NCI-H146 treated with DMSO at 0.1 percent for 48 hours (cell line): ENCODE data around the gene HOXD10.

Experiments
- DNase-seq: peaks from one replicate; lab custom pipeline; 2025; ENCODE audit not compliant: unreplicated experiment; lab: John Stamatoyannopoulos, UW

Gene HOXD10

GRCh38 chr2:176122052-176122682 lies 5.6 kb downstream of the HOXD10 start:
- no peak for DNase-seq

DNA sequence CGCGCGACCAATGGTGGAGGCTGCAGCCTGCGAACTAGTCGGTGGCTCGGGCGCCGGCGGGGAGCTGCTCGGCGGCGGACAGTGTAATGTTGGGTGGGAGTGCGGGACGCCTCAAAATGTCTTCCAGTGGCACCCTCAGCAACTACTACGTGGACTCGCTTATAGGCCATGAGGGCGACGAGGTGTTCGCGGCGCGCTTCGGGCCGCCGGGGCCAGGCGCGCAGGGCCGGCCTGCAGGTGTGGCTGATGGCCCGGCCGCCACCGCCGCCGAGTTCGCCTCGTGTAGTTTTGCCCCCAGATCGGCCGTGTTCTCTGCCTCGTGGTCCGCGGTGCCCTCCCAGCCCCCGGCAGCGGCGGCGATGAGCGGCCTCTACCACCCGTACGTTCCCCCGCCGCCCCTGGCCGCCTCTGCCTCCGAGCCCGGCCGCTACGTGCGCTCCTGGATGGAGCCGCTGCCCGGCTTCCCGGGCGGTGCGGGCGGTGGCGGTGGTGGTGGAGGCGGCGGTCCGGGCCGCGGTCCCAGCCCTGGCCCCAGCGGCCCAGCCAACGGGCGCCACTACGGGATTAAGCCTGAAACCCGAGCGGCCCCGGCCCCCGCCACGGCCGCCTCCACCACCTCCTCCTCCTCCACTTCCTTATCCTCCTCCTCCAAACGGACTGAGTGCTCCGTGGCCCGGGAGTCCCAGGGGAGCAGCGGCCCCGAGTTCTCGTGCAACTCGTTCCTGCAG lies 6.3 kb downstream of the HOXD10 start, which contains the start of gene HOXD9:
Gene HOXD9, plus strand, starts transcription at position 37 of the 728 bp plus-strand sequence. Its CDS starts 50 bp downstream, at position 87.
- no peak for DNase-seq

DNA sequence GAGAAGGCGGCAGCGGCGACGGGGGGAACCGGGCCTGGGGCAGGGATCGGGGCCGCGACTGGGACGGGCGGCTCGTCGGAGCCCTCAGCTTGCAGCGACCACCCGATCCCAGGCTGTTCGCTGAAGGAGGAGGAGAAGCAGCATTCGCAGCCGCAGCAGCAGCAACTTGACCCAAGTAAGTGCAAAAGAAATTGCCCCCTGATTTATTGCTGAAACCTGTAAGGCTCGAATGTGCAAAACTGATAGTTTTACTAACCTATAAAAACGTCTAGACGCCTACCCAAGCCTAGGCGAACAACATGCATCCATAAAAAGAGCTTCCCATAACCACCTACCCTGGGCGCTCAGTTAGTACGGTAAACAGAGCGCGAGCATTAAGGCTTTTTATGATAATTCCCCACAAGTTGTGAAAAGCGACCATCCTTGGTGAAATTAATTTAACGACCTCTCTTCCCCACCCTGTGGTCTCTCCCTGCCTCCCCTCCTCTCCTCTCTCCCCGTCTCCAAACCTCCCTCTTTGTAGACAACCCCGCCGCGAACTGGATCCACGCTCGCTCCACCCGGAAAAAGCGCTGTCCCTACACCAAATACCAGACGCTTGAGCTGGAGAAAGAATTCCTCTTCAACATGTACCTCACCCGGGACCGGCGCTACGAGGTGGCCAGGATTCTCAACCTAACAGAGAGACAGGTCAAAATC lies 7.0 kb downstream of the HOXD10 start:
- no peak for DNase-seq

DNA sequence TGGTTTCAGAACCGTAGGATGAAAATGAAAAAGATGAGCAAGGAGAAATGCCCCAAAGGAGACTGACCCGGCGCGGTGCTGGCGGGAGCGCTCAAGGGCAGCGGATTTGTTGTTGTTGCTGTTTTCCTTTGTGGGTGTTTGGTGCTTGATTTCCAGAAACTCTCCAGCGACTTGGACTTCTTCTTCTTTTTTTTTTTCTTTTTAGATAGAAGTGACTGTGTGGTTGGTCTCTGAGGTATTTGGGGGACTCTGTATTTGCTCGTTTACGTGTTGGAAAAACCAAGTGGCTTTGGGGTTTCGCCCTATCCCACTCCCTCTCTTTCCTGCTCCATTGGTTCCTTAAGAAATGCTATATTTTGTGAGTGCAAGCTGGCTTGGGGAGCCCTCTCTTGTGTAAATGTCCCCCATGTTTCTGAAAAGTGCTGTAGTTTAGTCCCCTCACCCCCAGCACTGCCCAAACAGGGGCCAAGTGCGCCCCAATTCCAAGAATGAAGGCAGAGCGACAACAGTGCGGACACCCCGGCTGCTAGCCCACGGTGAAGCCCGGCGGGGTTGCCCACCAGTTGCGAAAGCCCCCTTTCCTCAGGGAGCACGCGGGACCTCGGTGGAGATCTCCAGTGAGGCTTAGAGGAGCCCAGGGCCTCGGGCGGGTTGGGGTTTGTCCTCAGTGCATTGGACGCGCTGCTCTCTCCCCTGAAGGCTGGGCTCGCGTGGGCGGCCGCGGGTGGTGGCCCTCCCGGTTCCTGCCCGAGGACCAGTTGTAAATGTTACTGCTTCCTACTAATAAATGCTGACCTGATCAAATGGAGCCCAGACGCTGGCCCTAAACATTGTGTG lies 7.8 kb downstream of the HOXD10 start:
- no peak for DNase-seq

DNA sequence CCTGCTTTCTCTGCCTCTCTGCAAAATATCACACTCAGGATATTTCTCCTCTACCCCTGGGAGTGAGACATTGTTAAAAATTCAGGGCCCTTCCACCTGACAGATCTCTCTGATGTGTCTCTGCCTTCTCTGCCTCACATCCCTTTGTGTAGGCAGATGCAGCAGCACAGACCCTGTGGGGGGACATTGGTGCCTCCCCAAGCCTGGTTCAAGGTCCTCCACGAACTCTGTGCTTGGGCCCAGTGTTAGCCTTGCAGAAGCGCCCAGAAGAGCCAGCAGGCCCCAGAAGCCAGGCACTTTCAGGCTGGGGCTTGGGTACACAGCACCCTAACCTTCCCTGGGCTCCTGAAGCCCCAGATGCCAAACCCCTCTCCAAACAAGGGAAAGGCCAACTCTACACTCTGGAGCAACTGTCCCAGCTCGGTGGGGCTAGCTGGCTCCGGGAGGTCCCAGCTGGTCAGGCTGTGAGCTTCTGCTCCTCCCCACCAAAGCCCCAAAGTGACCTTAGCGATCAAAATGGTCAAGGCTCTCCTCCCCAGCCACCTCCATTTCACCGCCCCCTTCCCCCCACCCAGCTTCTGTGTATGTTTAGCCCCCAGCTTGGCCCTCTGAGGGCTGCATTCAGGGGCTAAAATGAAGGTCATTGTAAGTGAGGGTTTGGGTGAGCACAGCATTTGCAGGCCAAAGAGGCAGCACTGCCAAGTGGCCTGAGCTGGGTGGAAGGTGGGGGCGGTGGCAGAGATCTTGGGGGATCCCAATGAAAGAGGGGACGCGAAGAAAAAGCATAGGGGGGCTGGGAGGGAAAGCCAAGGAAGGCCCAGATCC lies 8.6 kb downstream of the HOXD10 start:
- DNase-seq, result no peak

- no peak for DNase-seq
These were observed 9.1 kb downstream of the HOXD10 start for GRCh38 chr2:176125772-176126054.

DNA sequence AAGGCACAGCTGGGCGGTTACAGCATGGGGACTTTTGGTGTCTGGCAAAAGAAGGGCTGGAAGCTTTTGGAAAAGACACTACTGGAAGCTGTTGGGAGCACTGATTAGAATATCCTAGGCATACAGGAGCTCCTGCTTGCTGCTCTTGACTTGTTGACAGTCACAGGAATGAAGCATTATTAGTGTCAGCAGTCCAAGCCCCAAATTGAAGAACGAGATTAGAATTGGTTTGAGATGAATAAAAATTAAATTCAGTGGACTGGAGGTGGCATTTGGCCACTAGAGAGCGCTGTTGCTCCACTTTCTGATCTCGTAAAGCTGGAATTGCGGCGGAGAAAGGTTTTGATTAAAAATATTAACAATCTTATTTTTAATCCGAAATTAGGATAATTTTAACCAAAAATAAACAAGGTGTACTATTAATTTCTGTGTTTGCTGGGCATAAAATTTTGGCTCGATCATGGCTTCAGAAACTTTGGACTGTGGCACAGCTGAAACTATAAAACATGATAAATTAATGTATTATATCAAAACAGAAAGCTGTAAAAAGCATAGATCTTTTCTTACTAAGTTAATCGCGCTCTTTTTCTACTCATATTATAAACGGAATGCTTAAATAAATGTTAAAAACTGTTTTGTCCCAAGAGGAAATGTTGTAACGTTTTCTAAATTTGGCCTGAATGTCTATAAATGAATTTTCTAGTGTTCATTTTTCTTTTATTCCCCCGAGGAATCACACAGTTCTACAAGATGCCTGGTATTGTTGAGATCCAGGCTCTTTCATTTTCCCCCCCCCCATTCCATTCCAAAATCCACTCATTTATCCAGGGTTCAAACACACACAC lies 10.6 kb downstream of the HOXD10 start:
- DNase-seq, result no peak

GRCh38 chr2:176127774-176128072 lies 11.1 kb downstream of the HOXD10 start:
- DNase-seq, result no peak

DNA sequence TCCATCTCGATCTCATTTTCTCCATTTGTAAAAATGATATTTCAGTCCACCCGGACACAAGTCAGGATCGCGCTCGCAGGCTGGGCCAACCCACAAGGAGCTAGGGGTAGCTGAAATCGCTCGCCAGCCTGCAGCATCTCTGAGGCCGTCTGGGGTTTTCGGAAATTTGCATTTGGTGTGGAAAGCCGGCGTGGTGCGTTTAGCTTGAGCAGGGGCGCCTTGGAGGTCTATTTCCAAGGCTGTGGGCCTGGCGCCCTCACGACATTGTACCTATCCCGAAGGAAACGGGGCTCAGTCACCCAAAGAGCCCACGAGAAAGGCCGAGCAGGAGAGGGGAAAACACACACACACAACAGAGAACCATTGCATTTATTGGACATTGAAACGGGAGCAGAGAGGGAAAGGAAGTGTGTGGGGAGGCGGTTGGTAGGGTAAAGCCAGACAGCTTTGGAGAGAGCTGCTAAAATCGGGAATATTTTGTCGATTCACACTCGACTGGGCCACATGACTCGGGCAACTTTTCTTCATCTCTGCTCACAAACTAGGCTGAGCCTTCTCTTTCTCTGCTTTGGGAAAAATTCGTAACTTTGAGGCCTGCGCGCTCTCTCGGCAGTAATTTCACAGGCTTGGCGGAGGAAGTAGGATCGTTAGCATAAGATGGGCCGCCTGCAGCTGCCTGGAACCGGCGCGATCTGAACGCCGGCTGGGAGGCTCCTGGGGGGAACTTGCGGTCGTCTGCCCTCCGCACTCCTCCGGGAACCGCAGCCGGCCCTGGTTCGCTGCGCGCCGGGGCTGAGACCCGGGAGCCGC lies 11.8 kb downstream of the HOXD10 start:
- DNase-seq, result no peak

DNA sequence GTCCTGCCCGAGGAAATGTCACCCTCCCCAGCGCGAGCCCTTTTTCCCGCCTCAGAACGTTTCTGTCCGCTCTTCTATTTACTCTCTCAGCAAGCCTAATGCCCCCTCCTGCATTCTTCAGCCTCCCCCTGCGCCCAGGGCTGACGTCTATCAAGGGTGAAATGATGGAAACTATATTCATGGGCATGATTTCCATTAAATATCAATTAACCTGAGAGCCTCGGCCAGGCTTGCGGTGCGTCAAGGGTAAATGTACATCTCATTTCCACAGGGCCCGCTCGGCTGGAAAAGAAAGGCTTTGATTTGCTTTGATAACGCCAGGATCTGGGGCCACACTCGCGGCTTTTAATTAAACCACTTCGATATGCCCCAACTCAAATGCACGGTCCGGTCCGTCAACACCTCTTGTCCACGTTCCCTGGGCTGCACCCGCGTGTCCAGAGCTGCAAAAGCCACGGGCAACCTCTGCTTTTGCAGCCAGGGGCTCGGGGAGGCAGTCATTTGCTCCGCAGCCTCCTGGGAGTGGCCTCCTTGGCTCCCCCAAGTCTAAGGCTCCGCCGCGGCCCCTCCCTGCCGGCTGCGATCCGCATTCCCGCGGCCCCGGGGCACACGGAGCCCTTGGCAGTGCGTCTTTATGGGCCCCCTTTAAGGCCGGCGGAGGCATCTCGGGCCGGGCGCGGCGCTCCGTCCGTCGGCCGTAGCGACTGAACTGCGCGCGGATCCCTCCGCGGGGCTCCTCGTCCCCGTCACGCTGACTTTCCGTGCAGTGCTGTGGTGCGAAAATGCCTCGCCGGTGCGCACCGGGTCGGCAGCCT lies 12.6 kb downstream of the HOXD10 start, which contains the start of gene HOXD8:
Gene HOXD8, plus strand, starts transcription at position 724 of the 815 bp plus-strand sequence. CDS start 662 bp downstream, outside the sequence.
- no peak for DNase-seq

GRCh38 chr2:176129813-176130146 lies 13.2 kb downstream of the HOXD10 start:
- DNase-seq, result no peak

DNA sequence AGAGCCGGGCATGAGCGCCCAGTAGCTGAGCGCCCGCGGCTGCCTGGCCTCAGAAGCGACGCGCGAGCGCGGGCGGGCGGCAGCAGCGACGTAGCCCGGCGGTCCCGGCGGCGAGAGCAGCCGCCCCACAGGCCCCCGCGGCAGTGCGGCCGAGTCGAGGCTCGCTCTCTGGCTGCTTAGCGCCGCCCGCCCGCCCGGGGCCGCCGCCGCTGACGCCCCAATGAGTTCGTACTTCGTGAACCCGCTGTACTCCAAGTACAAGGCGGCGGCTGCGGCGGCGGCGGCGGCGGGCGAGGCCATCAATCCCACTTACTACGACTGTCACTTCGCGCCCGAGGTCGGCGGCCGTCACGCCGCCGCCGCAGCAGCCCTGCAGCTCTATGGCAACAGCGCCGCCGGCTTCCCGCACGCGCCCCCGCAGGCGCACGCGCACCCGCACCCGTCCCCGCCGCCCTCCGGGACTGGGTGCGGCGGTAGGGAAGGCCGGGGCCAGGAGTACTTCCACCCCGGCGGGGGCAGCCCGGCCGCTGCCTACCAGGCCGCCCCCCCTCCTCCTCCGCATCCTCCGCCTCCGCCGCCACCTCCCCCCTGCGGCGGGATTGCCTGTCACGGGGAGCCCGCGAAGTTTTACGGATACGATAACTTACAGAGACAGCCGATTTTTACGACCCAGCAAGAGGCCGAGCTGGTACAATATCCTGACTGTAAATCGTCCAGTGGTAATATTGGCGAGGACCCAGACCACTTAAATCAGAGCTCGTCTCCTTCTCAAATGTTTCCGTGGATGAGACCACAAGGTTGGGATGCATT lies 13.8 kb downstream of the HOXD10 start:
- no peak for DNase-seq

- no peak for DNase-seq
These were observed 14.6 kb downstream of the HOXD10 start for GRCh38 chr2:176130957-176131847.

DNA sequence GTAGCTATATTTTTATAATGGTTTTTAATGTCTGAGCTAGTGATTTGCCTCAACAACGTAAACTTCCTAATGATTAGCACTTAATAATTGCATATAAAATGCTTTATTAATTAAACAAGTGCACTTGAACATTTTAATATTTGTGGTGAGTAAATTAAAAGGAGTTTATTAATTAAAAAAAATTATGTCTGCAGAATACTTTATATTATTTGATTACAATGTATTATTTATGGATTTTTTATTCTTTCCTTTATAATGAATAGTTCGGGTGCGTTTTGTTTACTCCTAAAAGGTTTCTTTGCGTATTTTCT lies 15.2 kb downstream of the HOXD10 start:
- DNase-seq, result no peak

- DNase-seq, result no peak
These were observed 15.9 kb downstream of the HOXD10 start for GRCh38 chr2:176132205-176133171.
